Upper lobe of left lung (tissue), 4 donors: ENCODE results near the gene PRND.

Source experiments
- POLR2A ChIP-seq, 4 donors: fragments of 450-650 bp; IDR thresholded peaks; one replicate each; pipeline ENCODE4 v1.5.1; 2016 to 2017; ENCODE audit warnings: antibody characterized with exemption in 4 of 4, mild to moderate bottlenecking in 2 of 4
- POLR2AphosphoS5 ChIP-seq, 2 donors: sonication (generic); formaldehyde crosslinking; IDR thresholded peaks; one replicate each; pipeline ENCODE4 v1.5.1; 2017; ENCODE audit warnings: antibody characterized with exemption in 2 of 2
- TF ChIP-seq, protein P1 (sequence below), 6 experiments: fragments of 450-650 bp in 4 of 6; fragments of 200-600 bp in 2 of 6; sonication (generic) in 2 of 6; IDR thresholded peaks; one replicate each; pipeline ENCODE4 v1.5.1; 2016 to 2019; ENCODE audit warnings: antibody characterized with exemption in 6 of 6

DNA sequence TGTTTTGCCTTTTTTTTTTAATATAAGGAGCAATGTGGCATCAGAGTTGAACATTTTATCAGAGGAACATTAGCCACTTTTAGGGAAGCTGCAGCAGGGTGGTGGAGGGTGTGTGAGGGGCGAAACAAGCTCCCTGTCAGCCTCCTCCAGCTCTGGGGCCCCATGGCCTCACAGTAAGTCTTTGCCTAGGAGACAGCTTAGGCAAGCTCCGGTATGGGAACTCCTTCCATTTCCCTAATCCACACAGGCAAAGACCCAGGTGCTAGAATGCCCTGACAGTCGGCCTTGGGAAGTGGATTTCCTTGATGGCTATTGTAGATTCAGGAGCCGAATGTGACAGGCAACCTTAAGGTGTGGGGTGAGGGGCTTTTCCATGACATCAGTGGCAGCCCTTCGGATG, 862 bp downstream of the PRND start:
- TF ChIP-seq, protein P1, sequence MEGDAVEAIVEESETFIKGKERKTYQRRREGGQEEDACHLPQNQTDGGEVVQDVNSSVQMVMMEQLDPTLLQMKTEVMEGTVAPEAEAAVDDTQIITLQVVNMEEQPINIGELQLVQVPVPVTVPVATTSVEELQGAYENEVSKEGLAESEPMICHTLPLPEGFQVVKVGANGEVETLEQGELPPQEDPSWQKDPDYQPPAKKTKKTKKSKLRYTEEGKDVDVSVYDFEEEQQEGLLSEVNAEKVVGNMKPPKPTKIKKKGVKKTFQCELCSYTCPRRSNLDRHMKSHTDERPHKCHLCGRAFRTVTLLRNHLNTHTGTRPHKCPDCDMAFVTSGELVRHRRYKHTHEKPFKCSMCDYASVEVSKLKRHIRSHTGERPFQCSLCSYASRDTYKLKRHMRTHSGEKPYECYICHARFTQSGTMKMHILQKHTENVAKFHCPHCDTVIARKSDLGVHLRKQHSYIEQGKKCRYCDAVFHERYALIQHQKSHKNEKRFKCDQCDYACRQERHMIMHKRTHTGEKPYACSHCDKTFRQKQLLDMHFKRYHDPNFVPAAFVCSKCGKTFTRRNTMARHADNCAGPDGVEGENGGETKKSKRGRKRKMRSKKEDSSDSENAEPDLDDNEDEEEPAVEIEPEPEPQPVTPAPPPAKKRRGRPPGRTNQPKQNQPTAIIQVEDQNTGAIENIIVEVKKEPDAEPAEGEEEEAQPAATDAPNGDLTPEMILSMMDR (IDR thresholded peaks at IDR 0.05): no peak
- no peak for TF ChIP-seq POLR2A (IDR thresholded peaks at IDR 0.05)
- TF ChIP-seq POLR2AphosphoS5 (IDR thresholded peaks at IDR 0.05): no peak
